HepG2 (cell line): ENCODE data around the gene ILDR1. TPM values are rescaled to one million over a fixed set of nuclear protein-coding genes. Genes with fewer than 3 reads are reported as not detected.

Source experiments
- ATAC-seq: fragments of 200-7000 bp; cut with Tn5 transposase; 3 replicates; pipeline ENCODE4 v1.9.1; 2020; ENCODE audit warnings: mild to moderate bottlenecking, moderate library complexity
- BruUV-seq: library from RNA; stranded (reverse); fragments of 400-500 nt; replicated peaks from 2 replicates; lab custom pipeline; 2021; lab: Mats Ljungman, UMichigan
- CTCF ChIA-PET: fragments of 300-600 bp; formaldehyde crosslinking; extraction: SDS; loops from one replicate; lab custom pipeline; 2021; ENCODE audit warnings: low total read pairs, inconsistent platforms, low intra/inter-chr PET ratio; lab: Yijun Ruan, JAX
- POLR2A ChIA-PET: fragments of 350-600 bp; sonication (Branson Sonifier 250); formaldehyde crosslinking; loops from one replicate; lab custom pipeline; 2020; ENCODE audit warnings: antibody characterized with exemption, inconsistent platforms; lab: Yijun Ruan, JAX
- DNase-seq: peaks from one replicate; pipeline ENCODE4 v3.0.0-alpha.2; 2015; ENCODE audit warnings: low spot score
- FAIRE-seq: peaks from 3 replicates; lab custom pipeline; 2011; peaks lifted over from hg19 to GRCh38; lab: Jason Lieb, UNC
- H2AFZ ChIP-seq: one replicate; pipeline ENCODE4 v1.6.1; 2011; ENCODE audit warnings: low read length, inconsistent platforms
- H3K27ac ChIP-seq: fragments of 300-600 bp; 3 replicates; pipeline ENCODE4 v1.8.0; 2011; ENCODE audit warnings: mixed run types, mild to moderate bottlenecking, mixed read lengths, low read length, inconsistent platforms; ENCODE audit not compliant: insufficient read depth; ENCODE audit errors: extremely low read length
- H3K27me3 ChIP-seq, 2 experiments: fragments of 200-600 bp in 1 of 2; 2 replicates in 1 of 2; 3 replicates in 1 of 2; pipeline versions ENCODE4 v1.6.0 to v1.8.0; 2011; ENCODE audit warnings: low read length in 2 of 2, mild to moderate bottlenecking in 2 of 2, moderate library complexity in 2 of 2, inconsistent platforms in 1 of 2; ENCODE audit not compliant: insufficient read depth in 2 of 2, control insufficient read depth in 1 of 2
- H3K36me3 ChIP-seq, 2 experiments: fragments of 200-600 bp in 1 of 2; replicated peaks in 1 of 2; 2 replicates in 1 of 2; 3 replicates in 1 of 2; pipeline versions ENCODE4 v1.5.1 to v1.8.0; 2011; ENCODE audit warnings: low read length in 2 of 2, inconsistent platforms in 1 of 2; ENCODE audit not compliant: insufficient read depth in 2 of 2, control insufficient read depth in 1 of 2
- H3K4me1 ChIP-seq: 2 replicates; pipeline ENCODE4 v1.5.1; 2012; ENCODE audit warnings: low read length, inconsistent platforms; ENCODE audit not compliant: insufficient read depth
- H3K4me2 ChIP-seq: 2 replicates; pipeline ENCODE4 v1.6.0; 2011; ENCODE audit warnings: low read depth, low read length, inconsistent platforms
- H3K4me3 ChIP-seq, 3 experiments: fragments of 200-600 bp in 1 of 3; sonication (generic), shearing (Covaris generic) in 1 of 3; replicated peaks in 1 of 3; 2 replicates each; pipeline ENCODE4 v1.5.1; 2011 to 2016; ENCODE audit warnings: low read length in 3 of 3, inconsistent platforms in 2 of 3, low read depth in 2 of 3, mild to moderate bottlenecking in 2 of 3, control low read depth in 1 of 3, mixed read lengths in 1 of 3; ENCODE audit not compliant: insufficient read depth in 1 of 3
- H3K79me2 ChIP-seq: one replicate; pipeline ENCODE4 v1.6.1; 2011; ENCODE audit warnings: low read length, inconsistent platforms; ENCODE audit not compliant: insufficient read depth
- H3K9ac ChIP-seq: 2 replicates; pipeline ENCODE4 v1.6.0; 2011; ENCODE audit warnings: mild to moderate bottlenecking, low read depth, low read length, inconsistent platforms; ENCODE audit not compliant: insufficient read depth
- H3K9me3 ChIP-seq: 2 replicates; pipeline ENCODE4 v1.5.1; 2012; ENCODE audit warnings: mild to moderate bottlenecking, low read length
- H4K20me1 ChIP-seq: 2 replicates; pipeline ENCODE4 v1.6.0; 2011; ENCODE audit warnings: inconsistent platforms, mild to moderate bottlenecking, low read length, moderate library complexity; ENCODE audit not compliant: insufficient read depth
- ARID5B ChIP-seq: IDR thresholded peaks from 2 replicates; pipeline ENCODE4 v1.4.0; 2020; ENCODE audit warnings: mild to moderate bottlenecking, missing genetic modification reagents
- ATF1 ChIP-seq: IDR thresholded peaks from 2 replicates; pipeline ENCODE4 v1.6.1; 2016; ENCODE audit warnings: mild to moderate bottlenecking, control low read depth
- GATA4 ChIP-seq: sonication (generic); IDR thresholded peaks from 2 replicates; pipeline ENCODE4 v1.6.1; 2016; ENCODE audit warnings: antibody characterized with exemption, low read depth, borderline replicate concordance
- HOMEZ ChIP-seq: IDR thresholded peaks from 2 replicates; pipeline ENCODE4 v1.6.1; 2016; ENCODE audit warnings: low read depth
- NCOR1 ChIP-seq: fragments of 200-600 bp; sonication (generic); IDR thresholded peaks from 2 replicates; pipeline ENCODE4 v1.7.0; 2017; ENCODE audit warnings: antibody characterized with exemption, low read length, borderline replicate concordance
- NR2C2 ChIP-seq: sonication (generic); formaldehyde crosslinking; IDR thresholded peaks from 2 replicates; pipeline ENCODE4 v1.4.0; 2020; ENCODE audit warnings: missing genetic modification reagents, mild to moderate bottlenecking, moderate library complexity, borderline replicate concordance
- SKI ChIP-seq: fragments of 450-650 bp; IDR thresholded peaks from one replicate; pipeline ENCODE4 v1.6.1; 2018; ENCODE audit warnings: mild to moderate bottlenecking; ENCODE audit not compliant: partially characterized antibody
- SRY ChIP-seq: sonication (generic); formaldehyde crosslinking; IDR thresholded peaks from 2 replicates; pipeline ENCODE4 v1.8.0; 2022; ENCODE audit warnings: mild to moderate bottlenecking, missing genetic modification reagents
- ZNF567 ChIP-seq: sonication (generic); formaldehyde crosslinking; IDR thresholded peaks from 2 replicates; pipeline ENCODE4 v1.8.1; 2023; ENCODE audit warnings: mild to moderate bottlenecking, missing genetic modification reagents, borderline replicate concordance
- WGBS: methylation state at CpG from one replicate; pipeline ENCODE4 v1.1.6; 2017; ENCODE audit warnings: low lambda C conversion rate; 5-methylcytosine and 5-hydroxymethylcytosine counted together
- in situ Hi-C: cut with HindIII; loops from 2 replicates; pipeline ENCODE4 v1.10.0; 2017; ENCODE audit warnings: low pct_unique_long_range_greater_than_20kb; ENCODE audit not compliant: extremely low pct_ligation_motif_present
- intact Hi-C: fragments of 100-400 bp; cut with micrococcal nuclease; formaldehyde crosslinking; loops from one replicate; pipeline ENCODE4 v1.10.0; 2022; ENCODE audit not compliant: unreplicated experiment
- polyA plus RNA-seq, 8 experiments: library from polyadenylated mRNA; depleted of rRNA in 3 of 8; stranded (reverse) in 7 of 8; unstranded in 1 of 8; fragments of >200 nt; fragmentation: Illumina TruSeq in 4 of 8; extraction: Trizol in 4 of 8; gene quantifications; 2 replicates each; pipeline versions ENCODE4 v1.2.1 to v1.2.3, GENCODE V29; 2011 to 2016; ENCODE audit warnings: low read depth in 4 of 8, missing spikeins in 1 of 8, mixed read lengths in 1 of 8; ENCODE audit not compliant: insufficient read depth in 1 of 8
- total RNA-seq, 5 experiments: library from RNA; depleted of rRNA; stranded (reverse); fragments of >200 nt; fragmentation: Illumina TruSeq; extraction: Trizol; gene quantifications; 2 replicates each; pipeline ENCODE4 v1.2.3, GENCODE V29; 2016; ENCODE audit warnings: low read depth in 1 of 5

Gene ILDR1
- total and polyA plus RNA-seq, 2 of the 13 experiments (the other 11 are each of a cell fraction or from before 2014, with no cell fraction given): not detected

- Histone ChIP-seq H3K4me3 (no peak overlapping the region), H3K27me3 (no peaks in the 10 kb centered on the region), H3K79me2 (no peaks in the 10 kb centered on the region), H3K36me3 (no peaks in the 10 kb centered on the region), H4K20me1 (no peaks in the 10 kb centered on the region), H2AFZ (no peak overlapping the region), H3K9me3 (no peaks in the 10 kb centered on the region), H3K4me1 (no peaks in the 10 kb centered on the region), H3K27ac (no peak overlapping the region), H3K4me2 (no peak overlapping the region), H3K9ac (no peak overlapping the region)
- POLR2A ChIA-PET: no interaction called here
- ATAC-seq (no peak), FAIRE-seq (no peak), DNase-seq (no peak)
- BruUV-seq: no TSS peak
- intact Hi-C loops: no loop called here
- CTCF ChIA-PET: no interaction called here
- in situ Hi-C loops: no loop called here
- TF ChIP-seq SKI (no peak), ATF1 (CRISPR knock-in tag) (no peak)
Measured at GRCh38 chr3:121961283-121961682, 60.8 kb downstream of the ILDR1 start.

- DNase-seq: no peak
- intact Hi-C loops (no loop called here), in situ Hi-C loops (no loop called here)
- Histone ChIP-seq H3K27ac (no peak overlapping the region), H3K9ac (no peak overlapping the region), H3K9me3 (no peaks in the 10 kb centered on the region), H3K4me1 (no peaks in the 10 kb centered on the region), H3K79me2 (no peaks in the 10 kb centered on the region), H3K36me3 (no peaks in the 10 kb centered on the region), H4K20me1 (no peaks in the 10 kb centered on the region), H3K4me2 (no peak overlapping the region), H3K4me3 (no peak overlapping the region), H3K27me3 (no peaks in the 10 kb centered on the region), H2AFZ (no peak overlapping the region)
- TF ChIP-seq NR2C2 (CRISPR knock-in tag) (no peak), NCOR1 (no peak), HOMEZ (no peak), GATA4 (no peak), ARID5B (CRISPR knock-in tag) (no peak), ZNF567 (no peak), SRY (CRISPR knock-in tag) (no peak)
- ChIA-PET POLR2A (no interaction called here), CTCF (no interaction called here)
- no peak for FAIRE-seq
- no peak for ATAC-seq
- WGBS: 2% methylated on average over 3 of the region's 3 CpGs
- no TSS peak for BruUV-seq
Measured at GRCh38 chr3:121958801-121959200, 63.2 kb downstream of the ILDR1 start.
